Loucy (cell line): ENCODE data around the gene HTATIP2.

Source experiments
- H2AFZ ChIP-seq: fragments of 200-600 bp; sonication (generic); 2 replicates; pipeline ENCODE4 v1.6.0; 2016; ENCODE audit warnings: antibody characterized with exemption, mild to moderate bottlenecking, low read length, moderate library complexity
- H3F3A ChIP-seq: fragments of 200-600 bp; 2 replicates; pipeline ENCODE4 v1.6.0; 2016; ENCODE audit warnings: antibody characterized with exemption, low read depth, mild to moderate bottlenecking
- H3K27me3 ChIP-seq: fragments of 200-600 bp; sonication (generic); 2 replicates; pipeline ENCODE4 v1.6.1; 2014; ENCODE audit warnings: low read length, mild to moderate bottlenecking; ENCODE audit not compliant: insufficient read depth, poor library complexity, severe bottlenecking
- H3K36me3 ChIP-seq: fragments of 200-600 bp; sonication (generic); 2 replicates; pipeline ENCODE4 v1.6.1; 2016; ENCODE audit warnings: low read length; ENCODE audit not compliant: insufficient read depth
- H3K4me1 ChIP-seq: fragments of 200-600 bp; sonication (generic); 2 replicates; pipeline ENCODE4 v1.5.1; 2014; ENCODE audit warnings: low read length, mild to moderate bottlenecking; ENCODE audit not compliant: insufficient read depth, poor library complexity, severe bottlenecking
- H3K4me2 ChIP-seq: fragments of 200-600 bp; sonication (generic); 2 replicates; pipeline ENCODE4 v1.6.0; 2014; ENCODE audit warnings: antibody characterized with exemption, low read length, low read depth, mild to moderate bottlenecking; ENCODE audit not compliant: poor library complexity, severe bottlenecking
- H3K4me3 ChIP-seq: fragments of 200-600 bp; sonication (generic); 2 replicates; pipeline ENCODE4 v1.5.1; 2014; ENCODE audit warnings: low read length, mild to moderate bottlenecking, mixed read lengths; ENCODE audit not compliant: poor library complexity, severe bottlenecking
- H3K79me2 ChIP-seq: fragments of 200-600 bp; sonication (generic); 2 replicates; pipeline ENCODE4 v1.6.1; 2014; ENCODE audit warnings: low read length; ENCODE audit not compliant: insufficient read depth
- H3K9ac ChIP-seq: fragments of 200-600 bp; sonication (generic); 2 replicates; pipeline ENCODE4 v1.6.0; 2014; ENCODE audit warnings: mild to moderate bottlenecking, low read depth, low read length, moderate library complexity; ENCODE audit not compliant: poor library complexity, severe bottlenecking
- H3K9me2 ChIP-seq: fragments of 200-600 bp; sonication (generic); replicated peaks from 2 replicates; pipeline ENCODE4 v1.6.1; 2016; ENCODE audit warnings: low read depth, low read length, mixed read lengths
- H3K9me3 ChIP-seq: fragments of 200-600 bp; sonication (generic); 2 replicates; pipeline ENCODE4 v1.6.1; 2014; ENCODE audit warnings: mild to moderate bottlenecking, antibody characterized with exemption, low read length, low read depth; ENCODE audit not compliant: insufficient read depth
- H4K20me1 ChIP-seq: fragments of 200-600 bp; sonication (generic); 2 replicates; pipeline ENCODE4 v1.6.0; 2014; ENCODE audit warnings: antibody characterized with exemption, low read length, mild to moderate bottlenecking; ENCODE audit not compliant: insufficient read depth, poor library complexity, severe bottlenecking
- EZH2phosphoT487 ChIP-seq: fragments of 200-600 bp; IDR thresholded peaks from 2 replicates; pipeline ENCODE4 v1.6.1; 2018; ENCODE audit warnings: antibody characterized with exemption, mild to moderate bottlenecking, moderate library complexity, borderline replicate concordance
- TF ChIP-seq, protein P1 (sequence below): fragments of 200-600 bp; sonication (generic); conservative IDR thresholded peaks from 2 replicates; pipeline ENCODE4 v1.5.1; 2014; ENCODE audit warnings: mild to moderate bottlenecking, antibody characterized with exemption, low read length

HTATIP2 gene

DNA sequence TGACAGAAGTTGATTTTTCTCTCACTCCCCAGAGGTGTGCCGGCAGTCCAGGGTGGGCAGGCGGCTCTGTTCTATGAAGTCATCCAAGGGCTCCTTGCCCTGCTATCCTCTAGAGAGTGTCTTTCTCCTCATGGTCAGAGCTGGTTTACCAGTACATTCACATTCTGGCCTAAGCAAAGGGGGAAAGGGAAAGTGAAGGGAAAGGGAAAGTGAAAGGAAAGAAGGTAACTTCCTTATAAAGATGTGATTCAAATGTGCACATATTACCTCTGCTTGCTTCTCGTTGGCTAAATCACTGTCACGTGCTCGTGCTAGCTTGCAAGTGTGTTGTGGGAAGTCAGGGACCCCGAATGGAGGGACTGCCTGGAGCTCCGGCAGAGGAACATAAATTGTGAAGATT is 2.9 kb upstream of the HTATIP2 start:
- Histone ChIP-seq H3K4me3 (peak overlapping the region; percentile 53), H4K20me1 (no peaks in the 10 kb centered on the region), H3K27me3 (no peaks in the 10 kb centered on the region), H2AFZ (peak overlapping the region; percentile 82), H3K79me2 (no peaks in the 10 kb centered on the region), H3K4me1 (peaks cover 12% of the 10 kb centered on the region), H3K4me2 (peak overlapping the region; percentile 57), H3K9me3 (no peaks in the 10 kb centered on the region), H3K9ac (peak overlapping the region; percentile 34), H3K9me2 (no peaks in the 10 kb centered on the region), H3F3A (no peaks in the 10 kb centered on the region), H3K36me3 (no peaks in the 10 kb centered on the region)
- TF ChIP-seq EZH2phosphoT487: no peak
- TF ChIP-seq, protein P1, sequence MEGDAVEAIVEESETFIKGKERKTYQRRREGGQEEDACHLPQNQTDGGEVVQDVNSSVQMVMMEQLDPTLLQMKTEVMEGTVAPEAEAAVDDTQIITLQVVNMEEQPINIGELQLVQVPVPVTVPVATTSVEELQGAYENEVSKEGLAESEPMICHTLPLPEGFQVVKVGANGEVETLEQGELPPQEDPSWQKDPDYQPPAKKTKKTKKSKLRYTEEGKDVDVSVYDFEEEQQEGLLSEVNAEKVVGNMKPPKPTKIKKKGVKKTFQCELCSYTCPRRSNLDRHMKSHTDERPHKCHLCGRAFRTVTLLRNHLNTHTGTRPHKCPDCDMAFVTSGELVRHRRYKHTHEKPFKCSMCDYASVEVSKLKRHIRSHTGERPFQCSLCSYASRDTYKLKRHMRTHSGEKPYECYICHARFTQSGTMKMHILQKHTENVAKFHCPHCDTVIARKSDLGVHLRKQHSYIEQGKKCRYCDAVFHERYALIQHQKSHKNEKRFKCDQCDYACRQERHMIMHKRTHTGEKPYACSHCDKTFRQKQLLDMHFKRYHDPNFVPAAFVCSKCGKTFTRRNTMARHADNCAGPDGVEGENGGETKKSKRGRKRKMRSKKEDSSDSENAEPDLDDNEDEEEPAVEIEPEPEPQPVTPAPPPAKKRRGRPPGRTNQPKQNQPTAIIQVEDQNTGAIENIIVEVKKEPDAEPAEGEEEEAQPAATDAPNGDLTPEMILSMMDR: no peak

GRCh38 chr11:20362481-20362880 is 1.0 kb upstream of the HTATIP2 start:
- H3K9me2 ChIP-seq: no peaks in the 10 kb centered on the region
- H3K36me3 ChIP-seq: no peaks in the 10 kb centered on the region
- H3K4me3 ChIP-seq: no peak overlapping the region
- no peak for TF ChIP-seq EZH2phosphoT487
- TF ChIP-seq, protein P1: no peak
- no peaks in the 10 kb centered on the region for H4K20me1 ChIP-seq
- H3K4me1 ChIP-seq: peaks cover 12% of the 10 kb centered on the region
- H3K9me3 ChIP-seq: no peaks in the 10 kb centered on the region
- peak overlapping the region; percentile 97 for H2AFZ ChIP-seq
- H3K79me2 ChIP-seq: no peaks in the 10 kb centered on the region
- no peaks in the 10 kb centered on the region for H3K27me3 ChIP-seq
- peaks cover 3% of the 10 kb centered on the region; the same call in 1 of the 2 replicates for H3F3A ChIP-seq
- H3K4me2 ChIP-seq: no peak overlapping the region
- H3K9ac ChIP-seq: no peak overlapping the region

DNA sequence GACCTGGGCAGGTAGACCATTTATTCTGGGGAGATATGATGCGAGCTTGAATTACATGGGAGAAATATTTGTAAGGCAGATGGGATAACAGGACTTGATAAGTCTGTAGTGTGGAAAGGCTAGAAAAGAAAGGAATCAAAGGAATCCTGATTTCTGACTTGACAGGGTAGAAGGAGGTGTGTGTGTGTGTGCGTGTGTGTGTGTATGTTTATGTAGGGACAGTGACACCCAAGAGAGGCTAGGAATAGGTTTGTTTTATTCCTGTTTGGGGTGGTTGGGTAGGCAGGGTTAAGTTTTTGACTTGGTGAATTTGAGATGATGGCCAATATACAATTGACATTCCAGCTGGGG is 390 bp upstream of the HTATIP2 start:
- H3K4me2 ChIP-seq: peak overlapping the region; percentile 81
- peaks cover 12% of the 10 kb centered on the region for H3K4me1 ChIP-seq
- H3K9me3 ChIP-seq: no peaks in the 10 kb centered on the region
- no peaks in the 10 kb centered on the region for H3K27me3 ChIP-seq
- H3K9me2 ChIP-seq: no peaks in the 10 kb centered on the region
- no peaks in the 10 kb centered on the region for H3K79me2 ChIP-seq
- no peaks in the 10 kb centered on the region for H4K20me1 ChIP-seq
- TF ChIP-seq, protein P1: no peak
- no peak for TF ChIP-seq EZH2phosphoT487
- H2AFZ ChIP-seq: peak overlapping the region; percentile 97
- H3K36me3 ChIP-seq: no peaks in the 10 kb centered on the region
- H3F3A ChIP-seq: peaks cover 3% of the 10 kb centered on the region; the same call in 1 of the 2 replicates
- H3K9ac ChIP-seq: peak overlapping the region; percentile 61
- peak overlapping the region; percentile 74 for H3K4me3 ChIP-seq
